Prostate gland (tissue), 1 donor: Measurements from ENCODE around the gene TAF4.

Source experiments
- POLR2A ChIP-seq: fragments of 450-650 bp; IDR thresholded peaks from one replicate; pipeline ENCODE4 v1.6.1; 2016; ENCODE audit warnings: antibody characterized with exemption, mild to moderate bottlenecking
- POLR2AphosphoS5 ChIP-seq: sonication (generic); formaldehyde crosslinking; IDR thresholded peaks from one replicate; pipeline ENCODE4 v1.6.1; 2017; ENCODE audit warnings: antibody characterized with exemption

DNA sequence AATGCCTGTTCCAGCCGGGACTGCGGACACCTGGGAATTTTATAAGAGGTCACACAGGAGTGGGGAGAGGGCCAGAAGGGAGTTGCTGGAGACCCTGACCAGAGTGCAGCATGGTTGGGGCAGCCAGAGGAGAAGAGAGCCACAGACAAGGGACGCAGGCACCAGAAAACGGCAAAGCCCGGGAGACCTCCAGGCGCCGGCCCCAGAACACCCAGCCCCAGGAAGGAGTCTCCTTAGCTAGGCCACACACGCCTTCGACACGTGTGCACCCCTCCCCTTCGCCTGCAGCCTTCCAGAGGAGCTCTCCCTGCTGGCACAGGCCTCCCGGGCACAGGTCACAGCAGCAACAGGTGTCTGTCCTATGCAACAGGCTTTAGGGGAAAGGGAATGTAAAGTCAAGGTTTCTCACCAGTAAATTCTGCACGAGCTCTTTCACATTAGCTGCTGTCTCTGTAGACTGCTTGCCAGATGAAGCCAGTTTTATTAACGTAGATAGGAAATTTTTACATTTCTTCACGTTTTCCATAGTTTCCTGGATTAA, 57.0 kb downstream of the TAF4 start:
- TF ChIP-seq POLR2AphosphoS5 (no peak), POLR2A (no peak)
